GM06990 (cell line): ENCODE data around the gene TPPP.

Experiments
- DNase-seq: peaks from one replicate; pipeline ENCODE4 v3.0.0-alpha.2; 2011; ENCODE audit not compliant: insufficient read length; ENCODE audit errors: extremely low read depth
- H3K27me3 ChIP-seq: replicated peaks from 2 replicates; pipeline ENCODE4 v1.6.0; 2011; ENCODE audit warnings: low read length; ENCODE audit not compliant: control insufficient read depth, insufficient read depth
- H3K36me3 ChIP-seq: 2 replicates; pipeline ENCODE4 v1.5.1; 2011; ENCODE audit warnings: low read length; ENCODE audit not compliant: control insufficient read depth, insufficient read depth
- H3K4me3 ChIP-seq: replicated peaks from 2 replicates; pipeline ENCODE4 v1.5.1; 2011; ENCODE audit warnings: low read depth, mild to moderate bottlenecking, control low read depth, low read length
- TF ChIP-seq, protein P1 (sequence below): IDR thresholded peaks from 2 replicates; pipeline ENCODE4 v1.5.1; 2011; ENCODE audit warnings: low read length, control low read depth, mild to moderate bottlenecking, inconsistent platforms; ENCODE audit not compliant: insufficient read depth, poor library complexity, severe bottlenecking

TPPP gene

GRCh38 chr5:675111-675870, 17.9 kb downstream of the TPPP start:
- Histone ChIP-seq H3K36me3 (no peaks in the 10 kb centered on the region), H3K27me3 (no peaks in the 10 kb centered on the region), H3K4me3 (no peak overlapping the region)
- TF ChIP-seq, protein P1, sequence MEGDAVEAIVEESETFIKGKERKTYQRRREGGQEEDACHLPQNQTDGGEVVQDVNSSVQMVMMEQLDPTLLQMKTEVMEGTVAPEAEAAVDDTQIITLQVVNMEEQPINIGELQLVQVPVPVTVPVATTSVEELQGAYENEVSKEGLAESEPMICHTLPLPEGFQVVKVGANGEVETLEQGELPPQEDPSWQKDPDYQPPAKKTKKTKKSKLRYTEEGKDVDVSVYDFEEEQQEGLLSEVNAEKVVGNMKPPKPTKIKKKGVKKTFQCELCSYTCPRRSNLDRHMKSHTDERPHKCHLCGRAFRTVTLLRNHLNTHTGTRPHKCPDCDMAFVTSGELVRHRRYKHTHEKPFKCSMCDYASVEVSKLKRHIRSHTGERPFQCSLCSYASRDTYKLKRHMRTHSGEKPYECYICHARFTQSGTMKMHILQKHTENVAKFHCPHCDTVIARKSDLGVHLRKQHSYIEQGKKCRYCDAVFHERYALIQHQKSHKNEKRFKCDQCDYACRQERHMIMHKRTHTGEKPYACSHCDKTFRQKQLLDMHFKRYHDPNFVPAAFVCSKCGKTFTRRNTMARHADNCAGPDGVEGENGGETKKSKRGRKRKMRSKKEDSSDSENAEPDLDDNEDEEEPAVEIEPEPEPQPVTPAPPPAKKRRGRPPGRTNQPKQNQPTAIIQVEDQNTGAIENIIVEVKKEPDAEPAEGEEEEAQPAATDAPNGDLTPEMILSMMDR = no peak
- DNase-seq = no peak

GRCh38 chr5:674630-675011, 18.5 kb downstream of the TPPP start:
- TF ChIP-seq, protein P1 = no peak
- DNase-seq = no peak

DNA sequence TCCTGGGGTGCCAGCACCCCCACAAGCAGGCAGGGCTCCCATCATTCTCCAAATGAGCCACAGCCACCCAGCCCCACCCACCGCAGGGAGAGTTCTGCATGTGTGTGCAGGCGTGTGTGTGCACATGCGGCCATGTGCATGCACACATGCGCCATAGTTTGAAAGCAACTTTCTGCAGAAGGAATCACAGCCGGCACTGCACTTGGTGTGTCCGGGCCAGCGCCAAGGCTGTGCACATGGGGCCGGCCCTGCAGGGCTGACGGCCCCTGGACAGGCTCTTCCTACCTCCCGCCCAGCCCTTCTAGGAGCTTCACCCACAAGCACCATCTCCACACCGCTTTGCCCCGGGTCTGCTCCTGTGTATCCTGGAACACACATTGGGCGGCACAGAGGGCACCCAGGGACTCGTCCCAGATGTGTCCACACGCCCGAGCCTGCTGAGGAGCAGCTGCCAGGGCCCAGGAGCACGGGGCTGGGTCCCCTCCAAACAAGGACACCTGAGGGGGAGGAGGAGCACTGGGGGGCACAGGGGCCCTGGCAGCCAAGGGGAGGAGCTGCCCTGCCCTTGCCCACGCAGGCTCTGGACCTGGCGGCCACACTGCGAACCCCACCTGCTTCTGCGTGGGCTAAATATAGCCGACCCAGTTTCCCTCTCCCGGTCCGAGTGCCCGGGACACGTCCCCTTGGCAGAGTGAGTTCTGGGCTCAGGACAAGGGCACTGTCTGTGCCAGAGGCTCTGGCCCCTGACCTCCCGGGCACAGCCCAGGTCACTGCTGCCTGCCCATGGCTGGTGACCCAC, 19.1 kb downstream of the TPPP start:
- Histone ChIP-seq H3K27me3 (no peaks in the 10 kb centered on the region), H3K36me3 (no peaks in the 10 kb centered on the region), H3K4me3 (no peak overlapping the region)
- TF ChIP-seq, protein P1 = no peak
- no peak for DNase-seq

More at GRCh38 chr5:674630-675011, 18.5 kb downstream of the TPPP start:
- Histone ChIP-seq H3K27me3 (no peaks in the 10 kb centered on the region), H3K4me3 (no peak overlapping the region), H3K36me3 (no peaks in the 10 kb centered on the region)

GRCh38 chr5:673161-673830, 19.9 kb downstream of the TPPP start:
- H3K4me3 ChIP-seq = no peak overlapping the region
- H3K27me3 ChIP-seq = no peaks in the 10 kb centered on the region
- TF ChIP-seq, protein P1 = no peak
- no peaks in the 10 kb centered on the region for H3K36me3 ChIP-seq
- no peak for DNase-seq

DNA sequence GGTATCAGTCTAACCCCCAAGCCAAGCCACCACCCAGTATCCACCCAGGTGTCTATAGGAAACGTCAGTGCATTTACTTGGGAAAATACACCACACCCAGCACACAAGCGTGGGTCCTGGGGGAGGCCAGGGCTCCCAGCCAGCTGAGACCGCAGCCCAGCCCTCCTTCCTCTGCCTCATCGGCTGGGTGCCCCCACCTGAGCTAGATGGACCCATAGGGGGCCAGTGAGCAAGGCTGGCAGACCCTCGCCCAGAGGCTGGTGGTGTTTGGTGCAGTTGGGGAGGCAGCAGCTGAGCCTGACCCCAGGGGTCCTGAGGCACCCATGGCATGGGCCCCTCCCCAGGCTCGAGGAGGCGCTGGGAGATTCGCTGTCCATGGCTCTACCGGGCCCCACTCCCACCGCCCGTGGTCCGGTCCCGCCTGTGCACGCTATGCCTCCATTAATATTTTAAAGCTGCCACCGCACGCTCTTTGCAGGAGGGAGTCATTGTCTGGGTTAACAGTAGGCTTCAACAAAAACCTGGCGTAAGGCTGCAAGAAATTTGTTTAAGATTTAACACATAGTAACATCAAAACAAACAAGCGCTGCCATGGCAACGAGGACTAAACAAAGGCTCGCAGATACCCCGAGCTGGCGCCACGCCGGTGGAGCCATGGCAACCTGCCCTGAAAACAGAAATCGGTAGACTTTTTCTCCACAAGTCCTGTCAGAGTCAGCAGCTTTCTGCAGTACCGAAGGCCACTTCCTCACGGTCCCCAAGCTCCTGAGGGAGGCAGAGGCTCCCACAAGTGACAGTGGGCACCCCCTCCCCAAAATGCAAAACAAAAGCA, 20.6 kb downstream of the TPPP start:
- TF ChIP-seq, protein P1 = no peak
- no peaks in the 10 kb centered on the region for H3K27me3 ChIP-seq
- H3K4me3 ChIP-seq = no peak overlapping the region
- no peaks in the 10 kb centered on the region for H3K36me3 ChIP-seq
- DNase-seq = peak; percentile 48
